Adrenal gland (tissue), 5 donors: Measurements from ENCODE around the gene CD74.

Source experiments
- POLR2A ChIP-seq, 2 donors: fragments of 450-650 bp; IDR thresholded peaks; one replicate each; pipeline ENCODE4 v1.6.1; 2017; ENCODE audit warnings: antibody characterized with exemption in 2 of 2, mild to moderate bottlenecking in 2 of 2, moderate library complexity in 1 of 2
- TF ChIP-seq, protein P1 (sequence below), 6 experiments: fragments of 450-650 bp in 4 of 6; fragments of 200-600 bp in 2 of 6; sonication (generic) in 1 of 6; IDR thresholded peaks; 1 replicate in 5 of 6; 2 replicates in 1 of 6; pipeline versions ENCODE4 v1.5.1 to v1.8.0; 2016 to 2021; ENCODE audit warnings: antibody characterized with exemption in 6 of 6, mild to moderate bottlenecking in 2 of 6, moderate library complexity in 1 of 6
- donor health status: DM: no; HTN: no; CAD: no.

DNA sequence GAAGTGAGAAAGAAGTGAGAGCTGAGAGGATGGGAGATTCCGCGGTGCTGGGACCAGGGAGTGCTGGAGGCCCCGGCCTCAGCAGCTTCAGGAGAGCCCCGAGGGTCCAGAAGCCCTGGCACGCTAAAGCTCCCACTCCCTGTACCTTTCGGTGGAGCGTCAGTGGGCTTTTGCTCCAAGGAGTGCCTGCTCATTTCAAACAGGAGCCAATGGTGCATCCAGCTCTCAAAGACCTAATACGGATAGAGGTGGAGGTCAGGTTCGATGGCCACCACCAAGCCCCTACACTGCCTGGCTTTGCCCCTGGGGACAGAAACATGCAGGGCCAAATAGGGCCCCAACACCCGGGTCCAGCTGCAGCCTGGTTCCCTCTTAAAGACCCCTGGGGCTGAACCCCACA, 8.2 kb downstream of the CD74 start:
- TF ChIP-seq, protein P1, sequence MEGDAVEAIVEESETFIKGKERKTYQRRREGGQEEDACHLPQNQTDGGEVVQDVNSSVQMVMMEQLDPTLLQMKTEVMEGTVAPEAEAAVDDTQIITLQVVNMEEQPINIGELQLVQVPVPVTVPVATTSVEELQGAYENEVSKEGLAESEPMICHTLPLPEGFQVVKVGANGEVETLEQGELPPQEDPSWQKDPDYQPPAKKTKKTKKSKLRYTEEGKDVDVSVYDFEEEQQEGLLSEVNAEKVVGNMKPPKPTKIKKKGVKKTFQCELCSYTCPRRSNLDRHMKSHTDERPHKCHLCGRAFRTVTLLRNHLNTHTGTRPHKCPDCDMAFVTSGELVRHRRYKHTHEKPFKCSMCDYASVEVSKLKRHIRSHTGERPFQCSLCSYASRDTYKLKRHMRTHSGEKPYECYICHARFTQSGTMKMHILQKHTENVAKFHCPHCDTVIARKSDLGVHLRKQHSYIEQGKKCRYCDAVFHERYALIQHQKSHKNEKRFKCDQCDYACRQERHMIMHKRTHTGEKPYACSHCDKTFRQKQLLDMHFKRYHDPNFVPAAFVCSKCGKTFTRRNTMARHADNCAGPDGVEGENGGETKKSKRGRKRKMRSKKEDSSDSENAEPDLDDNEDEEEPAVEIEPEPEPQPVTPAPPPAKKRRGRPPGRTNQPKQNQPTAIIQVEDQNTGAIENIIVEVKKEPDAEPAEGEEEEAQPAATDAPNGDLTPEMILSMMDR (IDR thresholded peaks at IDR 0.05): no peak
- no peak for TF ChIP-seq POLR2A (IDR thresholded peaks at IDR 0.05)
